GM19239 (cell line): ENCODE data around the gene CCDC136.

ENCODE experiments used
- DNase-seq: peaks from one replicate; pipeline ENCODE4 v3.0.0; 2011; ENCODE audit warnings: low spot score; ENCODE audit not compliant: insufficient read length
- FAIRE-seq: peaks from 2 replicates; lab custom pipeline; 2011; peaks lifted over from hg19 to GRCh38; lab: Jason Lieb, UNC

CCDC136 gene

DNA sequence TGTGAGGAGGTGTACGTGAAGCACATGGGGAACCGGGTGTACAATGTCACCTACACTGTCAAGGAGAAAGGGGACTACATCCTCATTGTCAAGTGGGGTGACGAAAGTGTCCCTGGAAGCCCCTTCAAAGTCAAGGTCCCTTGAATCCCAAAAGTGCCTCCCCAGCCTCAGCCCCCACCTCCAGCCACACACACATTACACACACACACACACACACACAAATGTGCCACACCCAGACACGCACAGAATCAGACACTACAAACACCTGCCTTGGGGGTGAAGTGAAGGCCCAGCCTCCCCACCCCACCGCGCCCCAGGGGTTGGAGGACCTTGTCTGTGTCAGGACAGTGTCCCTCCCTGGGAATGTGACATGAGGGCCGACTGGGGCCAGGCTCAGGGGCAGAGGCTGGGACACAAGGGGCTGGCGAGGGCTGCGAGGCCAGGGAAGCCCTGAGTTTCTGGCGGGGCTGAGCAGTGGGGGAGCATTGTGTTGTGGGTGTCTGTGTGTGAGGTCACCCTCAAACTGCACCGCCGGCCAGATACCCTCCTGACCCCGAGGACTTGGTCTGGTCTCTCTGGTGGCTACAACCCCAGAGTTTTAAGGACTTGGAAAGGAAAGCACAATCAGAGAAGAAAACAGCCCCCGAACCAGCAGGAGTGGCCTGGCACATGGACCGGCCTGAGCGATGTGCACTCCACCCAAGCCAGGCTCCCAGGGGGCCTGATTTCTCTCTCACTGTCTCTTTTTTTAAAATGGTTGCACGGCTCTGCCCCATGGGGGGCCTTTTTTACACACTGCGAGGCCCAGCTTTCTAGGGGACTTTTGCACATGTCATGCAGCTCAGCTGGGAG, 66.8 kb downstream of the CCDC136 start:
- DNase-seq (no peak), FAIRE-seq (no peak)

- FAIRE-seq: no peak
These were observed 67.7 kb downstream of the CCDC136 start for GRCh38 chr7:128859232-128860157.

GRCh38 chr7:128860158-128861073, 68.6 kb downstream of the CCDC136 start:
- no peak for DNase-seq
- FAIRE-seq: no peak

More at GRCh38 chr7:128859232-128860157, 67.7 kb downstream of the CCDC136 start:
- no peak for DNase-seq

- FAIRE-seq (no peak), DNase-seq (no peak)
These were observed 70.3 kb downstream of the CCDC136 start for GRCh38 chr7:128861957-128862570.

DNA sequence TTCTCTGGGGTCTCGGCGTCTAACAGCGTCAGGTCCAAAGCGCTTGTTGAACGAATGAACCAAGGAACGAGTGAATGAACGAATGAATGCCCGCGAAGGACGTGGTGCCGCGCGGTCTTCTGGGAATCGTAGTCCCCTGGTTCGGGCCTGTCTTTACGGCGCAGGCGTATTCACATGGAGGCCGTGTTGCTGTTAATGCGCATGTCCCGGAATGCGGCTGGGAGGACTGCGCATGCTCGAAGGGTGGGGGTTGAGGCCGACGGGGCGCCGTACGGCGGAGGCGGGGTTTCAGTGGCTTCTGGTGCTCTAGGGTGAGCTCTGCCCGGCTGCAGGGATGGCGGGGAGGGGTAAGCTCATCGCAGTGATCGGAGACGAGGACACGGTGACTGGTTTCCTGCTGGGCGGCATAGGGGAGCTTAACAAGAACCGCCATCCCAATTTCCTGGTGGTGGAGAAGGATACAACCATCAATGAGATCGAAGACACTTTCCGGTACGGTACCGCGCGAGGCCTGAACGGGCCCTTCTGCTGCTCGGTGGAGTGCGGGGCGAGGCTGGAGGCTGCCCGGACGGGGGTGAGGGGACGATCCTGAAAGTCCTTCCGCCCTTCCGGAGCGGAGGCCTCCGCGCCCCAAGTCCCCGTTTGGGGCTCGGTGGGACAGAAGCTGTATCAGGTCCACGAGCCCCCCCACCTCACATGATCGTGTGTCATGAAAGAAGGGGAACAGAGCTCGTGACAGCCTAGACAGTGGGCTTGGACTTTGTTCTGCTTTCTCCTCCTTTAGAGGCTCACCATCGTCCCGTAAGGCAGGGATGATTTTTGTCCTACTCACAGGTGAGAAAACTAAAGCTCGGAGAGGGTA, 71.0 kb downstream of the CCDC136 start, which contains the start of gene ATP6V1F:
TSS of gene ATP6V1F (plus strand) at position 286 of the 862 bp plus-strand sequence. CDS start at position 335, 49 bp downstream.
- FAIRE-seq (peak; percentile 99), DNase-seq (peak; percentile 98)

DNA sequence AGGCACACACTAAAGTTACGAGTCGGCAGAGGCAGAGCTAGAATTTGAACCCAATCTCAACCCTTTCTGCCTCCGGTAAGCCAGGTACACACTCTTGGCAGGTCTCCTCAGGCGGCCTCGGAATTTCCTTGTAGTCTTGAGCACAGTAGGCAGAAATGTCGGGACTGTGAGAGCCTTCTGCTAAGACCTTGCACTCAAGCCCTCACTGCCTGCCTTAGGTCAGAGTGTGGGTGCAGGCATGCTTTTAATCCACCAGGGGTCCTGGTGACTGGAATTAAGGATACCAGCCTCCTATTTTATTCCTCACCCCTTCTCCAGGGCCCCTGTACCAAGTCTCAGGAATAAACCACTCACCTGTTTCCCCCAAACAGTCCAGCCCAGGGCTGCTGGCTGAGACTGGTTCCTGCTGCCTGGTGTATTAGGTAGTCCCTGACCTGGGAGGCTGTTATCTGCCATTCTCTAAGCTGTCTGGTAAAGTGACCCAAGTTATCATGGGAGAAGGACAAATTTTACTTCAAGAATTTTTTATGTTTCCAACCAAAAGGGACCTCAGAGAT, 71.7 kb downstream of the CCDC136 start:
- FAIRE-seq (peak; percentile 72), DNase-seq (peak; percentile 67)

DNA sequence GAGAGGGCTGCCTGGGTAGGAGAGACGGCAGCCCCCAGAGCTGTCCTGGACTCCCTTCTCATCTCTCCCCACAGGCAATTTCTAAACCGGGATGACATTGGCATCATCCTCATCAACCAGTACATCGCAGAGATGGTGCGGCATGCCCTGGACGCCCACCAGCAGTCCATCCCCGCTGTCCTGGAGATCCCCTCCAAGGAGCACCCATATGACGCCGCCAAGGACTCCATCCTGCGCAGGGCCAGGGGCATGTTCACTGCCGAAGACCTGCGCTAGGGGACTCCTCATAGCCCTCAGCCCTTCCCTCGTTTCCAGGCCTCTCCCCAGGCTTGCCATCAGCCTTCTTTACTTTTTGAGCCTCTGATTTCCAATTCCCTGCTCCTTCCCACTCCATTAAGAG, 73.5 kb downstream of the CCDC136 start:
- DNase-seq (no peak), FAIRE-seq (no peak)

- DNase-seq (no peak), FAIRE-seq (no peak)
These were observed 74.5 kb downstream of the CCDC136 start for GRCh38 chr7:128865996-128866877.

DNA sequence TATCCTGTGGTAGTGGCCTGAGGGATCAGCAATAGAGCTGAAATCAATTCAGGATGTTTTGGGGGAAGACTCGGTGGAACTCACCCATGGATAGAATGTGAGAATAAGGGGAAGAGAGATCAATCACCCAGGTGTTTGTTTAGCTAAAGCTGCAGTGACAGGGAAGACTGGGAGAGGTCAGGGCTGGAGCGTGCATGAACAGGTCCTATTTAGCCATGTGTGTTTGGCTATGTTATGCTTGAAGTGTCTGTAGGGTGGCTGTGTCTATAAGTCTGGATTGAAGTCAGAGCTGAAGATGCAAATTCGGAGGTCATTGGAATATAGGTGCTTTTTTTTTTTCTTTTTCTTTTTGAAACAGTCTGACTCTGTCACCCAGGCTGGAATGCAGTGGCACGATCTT, 75.5 kb downstream of the CCDC136 start:
- FAIRE-seq: no peak
- no peak for DNase-seq

DNA sequence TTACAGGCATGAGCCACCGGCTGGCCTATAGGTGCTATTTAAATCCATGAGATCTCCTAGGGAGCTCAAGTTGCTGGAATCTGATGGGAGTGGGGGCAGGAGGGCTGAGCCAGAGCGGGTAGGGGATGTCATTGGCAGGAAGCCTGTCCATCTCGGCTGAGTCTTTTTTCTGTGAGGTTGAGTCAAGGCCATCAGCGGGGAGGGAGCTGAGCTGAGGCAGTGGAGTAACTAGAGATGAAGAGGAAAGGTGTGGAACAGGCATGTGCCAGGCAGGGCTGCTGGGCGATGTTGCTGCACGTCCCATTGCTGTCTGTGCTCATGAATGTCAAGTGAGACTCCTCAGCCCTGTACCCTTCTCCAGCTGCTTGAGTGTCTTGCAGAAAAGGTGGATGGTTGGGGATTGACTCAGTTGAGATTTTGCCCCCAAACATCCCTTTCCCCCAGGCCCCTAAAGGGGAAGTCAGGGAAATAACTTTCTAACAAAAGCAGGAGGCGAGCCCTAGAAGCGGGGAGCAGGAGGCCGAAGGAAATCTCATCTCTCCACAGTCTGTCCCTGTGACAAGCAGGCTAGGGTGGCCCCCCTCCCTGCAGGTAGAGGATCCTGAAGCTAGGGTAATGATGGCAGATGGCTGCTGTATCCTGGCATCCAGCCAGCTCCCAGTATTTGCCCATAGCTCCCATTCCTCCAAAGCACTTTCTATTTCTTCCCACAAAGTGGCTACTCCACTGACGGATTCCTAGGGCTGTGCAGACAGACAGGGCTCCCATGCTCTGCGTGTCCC, 76.3 kb downstream of the CCDC136 start:
- FAIRE-seq (no peak), DNase-seq (no peak)

DNA sequence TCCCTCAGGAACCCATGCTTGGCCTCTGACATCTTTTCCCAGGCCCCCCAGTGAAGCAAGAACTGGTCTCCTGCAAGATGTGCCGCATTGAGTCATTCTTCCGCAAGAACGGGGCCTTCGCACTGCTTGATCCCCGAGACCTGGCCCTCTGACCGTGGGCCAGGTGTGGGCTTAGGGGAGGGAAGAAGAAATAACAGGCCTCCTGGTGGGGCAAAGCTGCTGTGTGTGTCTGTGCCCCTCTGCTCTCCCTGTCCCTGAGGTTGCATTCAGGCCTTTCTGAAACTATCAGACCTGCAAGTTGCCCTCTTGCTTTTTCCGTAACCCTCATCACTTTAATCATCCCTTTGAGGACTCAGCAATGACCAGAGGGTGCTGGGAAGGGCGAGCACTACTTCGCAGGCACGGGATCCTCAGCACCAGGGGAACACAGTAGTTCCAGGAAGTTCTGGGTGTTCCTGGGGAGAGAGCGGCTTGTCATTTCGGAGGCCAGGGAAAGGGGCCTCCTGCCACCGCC, 76.9 kb downstream of the CCDC136 start:
- DNase-seq (no peak), FAIRE-seq (no peak)

DNA sequence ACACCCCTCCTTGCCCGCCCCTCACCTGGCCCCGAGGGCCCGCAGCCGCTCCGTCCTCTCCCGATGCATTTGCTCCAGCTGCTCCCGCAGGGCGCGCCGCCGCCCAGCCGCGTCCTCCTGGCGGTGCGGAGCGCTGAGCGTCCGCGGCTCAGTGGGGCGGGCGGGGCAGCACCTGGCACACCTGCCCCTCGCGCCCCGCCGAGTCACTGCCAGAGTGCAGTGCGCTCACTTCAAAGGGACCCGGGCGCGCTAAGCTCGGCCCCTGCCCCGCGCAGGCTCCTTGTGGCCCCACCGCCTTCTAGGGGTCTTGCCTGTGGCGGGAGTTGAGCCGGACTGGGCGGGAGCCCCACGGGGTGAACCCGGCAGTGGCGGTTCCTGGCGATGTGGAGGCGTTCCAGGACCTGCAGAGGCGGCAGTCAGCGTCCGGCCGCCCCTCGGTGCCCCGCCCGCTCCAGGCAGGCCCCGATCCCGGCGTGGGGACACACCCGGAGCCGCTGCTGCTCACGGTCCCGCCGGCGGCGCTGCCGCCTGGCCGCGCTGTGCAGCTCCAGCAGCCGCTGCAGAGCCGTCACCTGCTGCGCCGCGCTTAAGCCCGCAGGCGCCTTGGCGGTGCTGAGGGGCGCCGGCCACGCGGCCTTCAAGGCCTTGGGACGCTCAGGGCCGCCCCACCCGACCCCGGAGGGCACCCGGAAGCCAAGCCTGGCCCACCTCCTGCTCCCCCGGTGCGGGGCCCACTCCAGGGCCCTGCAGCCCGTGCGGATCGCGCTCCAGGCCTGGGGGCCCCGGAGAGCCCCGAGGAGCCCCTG, 77.6 kb downstream of the CCDC136 start:
- peak; percentile 35 for FAIRE-seq
- peak; percentile 67 for DNase-seq

GRCh38 chr7:128869944-128870285, 78.1 kb downstream of the CCDC136 start:
- no peak for DNase-seq
- no peak for FAIRE-seq

- no peak for FAIRE-seq
- DNase-seq: no peak
These were observed 79.3 kb downstream of the CCDC136 start for GRCh38 chr7:128871050-128871449.
